ENCODE data around the gene MSRB3. TPM values are rescaled to one million over a fixed set of nuclear protein-coding genes. Genes with fewer than 3 reads are reported as not detected.
"Not testable (repeated sequence)": the region's sequence is repeated elsewhere in the genome, so short reads cannot be mapped to it uniquely, and the experiment has no call there.

MSRB3 gene
- polyA plus RNA-seq, 3 donors = 18.5 to 20.4 (median 19.4) TPM

DNA sequence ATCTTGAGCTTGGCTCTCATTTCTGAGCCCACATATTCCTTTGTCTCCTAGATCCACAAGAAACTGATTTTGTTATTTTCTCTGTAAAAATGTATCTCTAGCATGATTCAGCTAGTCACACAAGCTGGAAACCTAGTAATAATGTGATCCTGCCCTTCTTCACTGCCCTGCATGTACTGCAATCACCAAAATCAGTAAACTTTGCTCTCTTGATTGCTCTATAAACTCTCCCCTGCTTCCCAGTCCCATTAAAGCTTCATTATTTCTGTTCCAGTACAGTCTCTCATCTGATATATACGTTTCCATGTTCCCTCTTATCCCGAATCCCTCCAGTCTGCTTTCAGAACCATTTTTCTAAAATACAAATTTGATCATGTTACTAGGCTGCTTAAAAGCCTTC lies 166.5 kb downstream of the MSRB3 start:
- DNase-seq = no peak

DNA sequence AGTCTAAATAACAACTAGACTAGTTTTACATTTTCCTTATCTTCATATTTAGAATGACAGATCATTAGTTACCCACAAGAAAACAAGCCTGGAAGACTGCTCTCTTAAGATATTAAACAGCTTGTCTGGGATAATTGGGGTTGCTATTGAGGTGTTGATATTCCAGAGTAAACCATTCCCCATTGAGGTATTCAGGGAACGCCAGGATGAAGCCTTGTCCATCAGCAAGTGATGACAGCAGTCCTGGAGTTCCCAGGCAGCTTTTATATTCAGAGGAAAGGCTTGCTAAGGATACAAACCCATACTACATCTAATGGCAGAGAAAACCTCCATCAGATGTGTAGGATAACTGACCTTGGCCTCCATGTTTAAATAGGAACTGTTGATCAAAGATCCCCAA lies 168.4 kb downstream of the MSRB3 start:
- DNase-seq = no peak

DNA sequence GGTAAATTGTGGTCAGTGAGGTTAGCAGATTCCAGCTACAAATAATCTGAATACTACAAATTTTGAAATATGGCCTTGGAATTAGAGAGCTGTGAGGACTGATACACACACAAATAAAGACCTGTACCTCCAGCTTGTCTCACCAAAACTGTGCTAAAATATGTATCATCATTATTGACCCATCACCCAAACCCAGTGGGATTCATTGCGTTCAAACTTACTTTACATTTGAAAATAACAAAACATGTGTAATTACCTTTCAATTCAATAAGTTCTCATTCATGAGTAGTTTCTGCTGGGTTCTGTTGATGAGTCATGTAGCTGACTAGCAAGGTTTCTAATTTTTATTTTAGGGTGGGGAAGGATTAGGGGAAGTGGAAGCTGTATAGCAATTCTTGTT lies 170.9 kb downstream of the MSRB3 start:
- DNase-seq = no peak

DNA sequence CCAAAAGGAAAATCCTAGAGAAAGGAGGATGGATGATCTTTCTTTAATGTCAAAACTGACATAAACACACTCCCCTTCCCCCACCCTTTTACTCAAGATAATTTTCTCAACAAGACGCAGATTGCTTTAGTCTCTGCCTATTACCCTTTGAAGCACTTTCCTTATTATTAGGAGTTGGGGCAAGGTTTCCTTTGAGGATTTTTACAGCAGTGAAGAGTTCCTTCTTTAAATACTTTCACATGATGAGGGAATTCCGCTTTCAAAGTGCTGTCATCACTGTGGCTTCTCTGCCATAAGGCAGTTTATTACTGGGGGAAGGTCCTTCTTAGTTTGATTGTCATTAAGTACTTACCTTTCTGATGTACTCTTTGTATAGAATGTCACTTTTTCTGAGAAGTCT lies 172.1 kb downstream of the MSRB3 start:
- DNase-seq = no peak

DNA sequence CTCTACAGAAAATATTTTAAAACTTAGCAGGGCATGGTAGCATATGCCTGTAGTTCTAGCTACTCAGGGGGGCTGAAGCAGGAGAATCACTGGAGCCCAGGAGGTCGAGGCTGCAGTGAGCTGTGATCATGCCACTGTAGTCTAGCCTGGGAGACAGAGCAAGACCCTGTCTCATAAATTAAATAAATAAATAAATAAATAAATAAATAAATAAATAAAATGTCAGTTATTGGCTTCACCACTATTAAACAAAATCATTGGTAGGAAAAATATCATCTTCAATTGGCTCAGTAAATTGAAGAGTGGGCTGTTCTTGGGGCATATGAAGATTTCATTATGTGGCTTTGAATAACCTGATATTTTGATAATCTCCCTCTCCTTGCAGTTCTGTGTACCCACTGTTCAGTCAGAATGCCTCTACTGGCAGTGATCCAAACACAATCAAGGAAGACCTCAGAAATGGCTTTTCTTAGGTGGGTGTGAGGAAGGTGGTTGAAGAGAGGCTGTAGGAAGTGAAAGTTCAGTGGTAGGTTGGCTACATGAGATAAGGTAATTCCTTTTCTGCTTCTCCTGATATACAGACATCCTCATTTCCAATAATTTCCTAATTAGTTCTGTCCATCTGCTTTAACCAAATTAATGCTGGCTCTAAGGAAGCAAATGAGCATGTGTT lies 175.8 kb downstream of the MSRB3 start:
- DNase-seq = no peak

GRCh38 chr12:65457341-65457740 lies 178.9 kb downstream of the MSRB3 start:
- not testable (repeated sequence) for DNase-seq

DNA sequence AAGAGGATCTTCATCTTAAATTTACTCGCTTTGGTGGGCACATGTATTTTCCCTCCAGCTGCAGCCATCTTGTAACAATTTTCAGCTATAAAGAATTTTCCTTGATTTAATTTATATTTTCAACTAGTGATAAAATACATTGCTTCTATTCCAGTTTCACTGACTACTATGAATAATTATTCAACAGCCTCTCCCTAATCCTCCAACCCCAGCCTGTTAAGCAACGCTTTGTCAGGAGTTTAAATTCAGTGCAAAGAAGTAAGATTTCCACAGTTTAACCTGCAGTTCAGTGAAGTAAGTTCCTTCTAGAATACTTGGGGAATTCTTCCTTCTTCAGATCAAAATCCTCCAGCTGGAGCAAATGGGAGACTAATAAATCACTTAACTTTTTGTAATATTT lies 180.2 kb downstream of the MSRB3 start:
- no peak for DNase-seq

GRCh38 chr12:65459545-65459944 lies 181.1 kb downstream of the MSRB3 start:
- DNase-seq = no peak

DNA sequence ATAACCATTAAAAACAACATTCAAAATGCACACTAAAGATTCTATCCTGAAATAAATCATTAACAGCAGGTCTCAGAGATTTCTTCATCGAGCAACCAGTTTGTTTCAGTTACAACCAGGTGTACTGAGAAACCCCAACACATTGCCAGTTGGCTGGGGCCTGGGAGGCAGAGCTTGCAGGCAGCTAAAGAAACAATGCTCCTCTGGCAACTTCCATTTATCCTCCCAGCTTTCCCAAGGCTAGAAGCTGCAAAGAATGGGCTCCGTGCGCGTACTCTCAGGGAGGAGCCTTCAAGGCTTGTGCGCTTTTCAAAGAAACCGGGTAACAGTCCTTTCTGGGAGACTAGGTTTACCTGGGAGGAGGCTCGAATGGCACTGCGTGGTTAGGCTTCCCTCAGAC lies 181.6 kb downstream of the MSRB3 start:
- peak; percentile 41 for DNase-seq

- DNase-seq = no peak
These were observed 182.5 kb downstream of the MSRB3 start for GRCh38 chr12:65461017-65461416.

DNA sequence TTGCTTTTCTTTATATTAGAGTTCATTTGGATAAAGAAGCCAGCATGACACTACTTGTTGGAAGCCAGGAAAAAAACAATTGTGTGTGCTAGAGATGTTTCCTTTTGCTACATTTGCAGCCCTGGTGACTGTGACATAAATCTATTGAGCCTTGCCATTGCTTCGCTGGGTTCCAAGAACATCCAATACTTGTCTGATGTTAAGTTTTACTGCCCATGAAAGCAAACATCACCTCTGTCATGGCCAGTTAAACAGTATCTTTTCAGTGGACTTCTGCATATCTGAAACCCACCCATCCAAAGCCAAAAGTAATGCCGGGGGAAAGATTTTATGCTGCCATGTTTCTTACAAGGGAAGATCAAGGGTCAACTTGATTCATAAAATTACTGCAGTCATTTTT lies 184.0 kb downstream of the MSRB3 start:
- DNase-seq = peak; percentile 87

DNA sequence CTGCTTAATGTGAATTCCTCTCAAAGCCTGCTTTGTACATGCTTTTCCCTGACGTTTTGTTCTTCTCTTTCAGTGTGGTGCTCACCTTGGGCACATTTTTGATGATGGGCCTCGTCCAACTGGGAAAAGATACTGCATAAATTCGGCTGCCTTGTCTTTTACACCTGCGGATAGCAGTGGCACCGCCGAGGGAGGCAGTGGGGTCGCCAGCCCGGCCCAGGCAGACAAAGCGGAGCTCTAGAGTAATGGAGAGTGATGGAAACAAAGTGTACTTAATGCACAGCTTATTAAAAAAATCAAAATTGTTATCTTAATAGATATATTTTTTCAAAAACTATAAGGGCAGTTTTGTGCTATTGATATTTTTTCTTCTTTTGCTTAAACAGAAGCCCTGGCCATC lies 184.6 kb downstream of the MSRB3 start:
- DNase-seq = no peak

- DNase-seq = no peak
These were observed 185.1 kb downstream of the MSRB3 start for GRCh38 chr12:65463611-65464010.

DNA sequence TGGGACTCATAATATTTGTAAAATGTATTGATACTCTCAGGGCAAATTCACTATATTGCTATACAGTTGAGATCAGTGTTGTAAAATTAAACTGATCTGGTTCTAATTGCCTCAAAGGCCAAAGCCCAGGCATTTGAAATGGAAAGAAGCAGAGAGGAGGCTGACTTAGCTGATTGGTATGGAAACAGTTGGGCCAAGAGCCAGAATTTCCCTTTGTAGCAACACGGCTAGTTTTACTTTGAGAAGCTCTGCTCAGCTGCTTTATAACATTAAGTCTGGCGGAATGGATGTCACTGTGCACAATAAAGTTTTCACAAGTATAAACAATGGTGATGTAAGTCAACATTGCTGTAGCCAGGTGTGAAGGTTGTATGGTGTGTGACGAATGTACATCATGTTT lies 186.4 kb downstream of the MSRB3 start:
- DNase-seq = peak; percentile 61

DNA sequence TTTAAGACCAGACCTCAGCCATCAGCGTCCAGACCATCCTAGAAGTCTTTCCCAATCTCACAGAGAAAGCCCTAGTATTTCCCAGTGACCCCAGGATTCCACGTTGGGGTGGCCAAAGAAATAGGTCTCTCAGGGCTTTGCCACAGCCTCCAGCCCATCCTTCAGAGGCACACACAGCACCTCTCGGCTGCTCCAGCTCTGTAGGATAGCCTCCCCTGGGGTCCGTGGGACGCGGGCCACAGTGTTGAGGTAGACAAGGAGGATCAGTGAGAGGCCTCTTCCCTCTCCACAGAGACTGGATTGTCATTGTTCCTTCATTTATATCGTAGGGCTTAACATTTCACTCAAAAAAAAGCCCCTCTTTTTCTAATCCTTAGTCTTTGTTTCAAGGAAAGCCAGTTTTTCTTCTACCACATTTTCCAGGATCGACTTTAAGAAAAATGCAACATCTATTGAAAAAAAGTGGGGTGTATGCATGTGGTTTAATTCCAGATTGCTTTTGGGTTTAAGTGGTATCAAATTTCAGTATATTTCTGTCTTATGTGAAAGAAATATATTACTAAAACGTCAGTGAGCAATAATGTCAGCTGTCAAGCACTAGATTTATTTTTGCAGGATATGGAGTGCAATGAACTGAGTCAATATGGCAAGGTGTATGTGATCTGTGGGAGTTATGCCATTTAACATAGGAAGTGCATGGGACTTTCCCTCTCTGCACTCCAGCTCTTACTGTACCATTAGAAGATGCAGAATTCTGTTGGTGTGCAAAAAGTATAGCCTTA lies 187.5 kb downstream of the MSRB3 start:
- DNase-seq = no peak

GRCh38 chr12:65466911-65467310 lies 188.4 kb downstream of the MSRB3 start:
- DNase-seq = no peak

- no peak for DNase-seq
These were observed 191.8 kb downstream of the MSRB3 start for GRCh38 chr12:65470256-65470655.

GRCh38 chr12:65472079-65472478 lies 193.6 kb downstream of the MSRB3 start:
- DNase-seq = no peak

DNA sequence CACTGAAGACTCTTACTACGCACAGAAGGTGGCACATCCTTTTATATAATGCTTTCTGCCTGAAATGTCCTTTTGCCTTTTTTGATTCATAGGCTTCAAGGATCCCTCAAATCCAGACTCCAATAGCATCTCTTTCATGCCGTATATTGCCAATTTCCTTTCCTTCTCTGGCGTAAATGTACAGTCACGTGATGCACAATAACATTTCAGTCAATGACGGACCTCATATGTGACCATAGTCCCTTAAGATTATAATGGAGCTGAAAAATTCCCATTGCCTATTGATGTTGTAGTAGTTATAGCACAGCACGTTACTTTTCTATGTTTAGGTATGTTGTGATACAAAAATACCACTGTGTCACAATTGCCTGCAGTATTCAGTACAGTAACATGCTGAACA lies 196.3 kb downstream of the MSRB3 start:
- no peak for DNase-seq

DNA sequence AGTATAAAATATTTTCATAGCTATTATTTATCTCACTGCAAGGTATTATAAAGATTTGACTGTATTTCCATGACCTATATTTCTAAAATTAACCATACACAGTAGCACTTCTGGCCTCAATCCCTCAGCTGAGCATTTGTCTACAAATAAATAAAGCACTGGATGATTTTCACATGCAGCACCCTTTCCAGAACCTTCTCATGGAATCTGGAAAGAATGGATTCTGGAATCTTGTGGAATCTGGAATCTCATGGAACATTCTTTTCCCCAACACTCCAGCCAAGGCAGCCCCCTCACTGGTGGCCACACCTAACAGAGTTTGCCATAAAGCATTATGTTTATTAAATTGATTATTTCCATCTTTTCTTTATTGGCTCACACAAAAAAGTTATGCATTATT lies 199.2 kb downstream of the MSRB3 start:
- DNase-seq = no peak

- not testable (repeated sequence) for DNase-seq
These were observed 205.5 kb downstream of the MSRB3 start for GRCh38 chr12:65483891-65484516.

- DNase-seq = no peak
These were observed 209.7 kb downstream of the MSRB3 start for GRCh38 chr12:65488197-65488596.

GRCh38 chr12:65490250-65490649 lies 211.8 kb downstream of the MSRB3 start:
- no peak for DNase-seq

Data from renal pelvis (tissue), 4 donors.